Astrocyte (in vitro differentiated cells and primary cell): ENCODE data around the gene SLFN12L. TPM values are rescaled to one million over a fixed set of nuclear protein-coding genes. Genes with fewer than 3 reads are reported as not detected.

Experiments used
- DNase-seq: peaks from one replicate; pipeline ENCODE4 v3.0.0-alpha.2; 2010; ENCODE audit warnings: low read depth
- FAIRE-seq: peaks from 2 replicates; lab custom pipeline; 2011; peaks lifted over from hg19 to GRCh38; lab: Jason Lieb, UNC
- H2AFZ ChIP-seq: 2 replicates; pipeline ENCODE4 v1.6.0; 2012; ENCODE audit warnings: low read depth, low read length, inconsistent platforms
- H3K27ac ChIP-seq: 2 replicates; pipeline ENCODE4 v1.5.1; 2011; ENCODE audit warnings: low read depth, low read length, inconsistent platforms
- H3K27me3 ChIP-seq: 2 replicates; pipeline ENCODE4 v1.6.0; 2011; ENCODE audit warnings: low read length, inconsistent platforms; ENCODE audit not compliant: insufficient read depth
- H3K36me3 ChIP-seq: 2 replicates; pipeline ENCODE4 v1.5.1; 2011; ENCODE audit warnings: low read length, inconsistent platforms; ENCODE audit not compliant: insufficient read depth
- H3K4me1 ChIP-seq: 2 replicates; pipeline ENCODE4 v1.5.1; 2011; ENCODE audit warnings: low read length, inconsistent platforms; ENCODE audit not compliant: insufficient read depth
- H3K4me2 ChIP-seq: 2 replicates; pipeline ENCODE4 v1.6.0; 2012; ENCODE audit warnings: low read length, inconsistent platforms
- H3K4me3 ChIP-seq: 2 replicates; pipeline ENCODE4 v1.5.1; 2011; ENCODE audit warnings: low read depth, mild to moderate bottlenecking, low read length, inconsistent platforms; ENCODE audit not compliant: insufficient read depth
- H3K79me2 ChIP-seq: 2 replicates; pipeline ENCODE4 v1.6.0; 2012; ENCODE audit warnings: mild to moderate bottlenecking, low read length, inconsistent platforms; ENCODE audit not compliant: insufficient read depth
- H3K9ac ChIP-seq: 2 replicates; pipeline ENCODE4 v1.6.0; 2012; ENCODE audit warnings: mild to moderate bottlenecking, low read length, inconsistent platforms
- H3K9me3 ChIP-seq: 2 replicates; pipeline ENCODE4 v1.5.1; 2012; ENCODE audit warnings: low read depth, mild to moderate bottlenecking, low read length, inconsistent platforms; ENCODE audit not compliant: insufficient read depth
- H4K20me1 ChIP-seq: 2 replicates; pipeline ENCODE4 v1.6.0; 2012; ENCODE audit warnings: low read length, inconsistent platforms; ENCODE audit not compliant: insufficient read depth
- H3K27ac Mint-ChIP-seq: one replicate; pipeline ENCODE4 v1.8.0; 2021; ENCODE audit warnings: mild to moderate bottlenecking, mixed read lengths; ENCODE audit not compliant: unreplicated experiment
- H3K27me3 Mint-ChIP-seq: one replicate; pipeline ENCODE4 v1.8.0; 2021; ENCODE audit warnings: low read depth, mixed read lengths; ENCODE audit not compliant: unreplicated experiment
- H3K36me3 Mint-ChIP-seq: one replicate; pipeline ENCODE4 v1.8.0; 2021; ENCODE audit warnings: low read depth, mixed read lengths; ENCODE audit not compliant: unreplicated experiment
- H3K4me1 Mint-ChIP-seq: one replicate; pipeline ENCODE4 v1.8.0; 2021; ENCODE audit warnings: low read depth, mixed read lengths; ENCODE audit not compliant: unreplicated experiment
- H3K4me3 Mint-ChIP-seq: one replicate; pipeline ENCODE4 v1.8.0; 2021; ENCODE audit warnings: mild to moderate bottlenecking, moderate library complexity, mixed read lengths; ENCODE audit not compliant: unreplicated experiment
- H3K9me3 Mint-ChIP-seq: one replicate; pipeline ENCODE4 v1.8.0; 2021; ENCODE audit warnings: mild to moderate bottlenecking, mixed read lengths; ENCODE audit not compliant: unreplicated experiment
- EZH2 ChIP-seq: IDR thresholded peaks from 2 replicates; pipeline ENCODE4 v1.6.1; 2012; ENCODE audit warnings: mild to moderate bottlenecking, low read length, inconsistent platforms; ENCODE audit not compliant: insufficient read depth
- total RNA-seq: library from RNA; stranded (reverse); gene quantifications from 2 replicates; pipeline ENCODE4 v1.2.1, GENCODE V29; 2021
- TF ChIP-seq, protein P1 (sequence below): IDR thresholded peaks from 2 replicates; pipeline ENCODE4 v1.5.1; 2011; ENCODE audit warnings: low read depth, mild to moderate bottlenecking, inconsistent platforms, low read length, moderate library complexity; ENCODE audit not compliant: insufficient read depth

The SLFN12L gene
- total RNA-seq, 1 donor from 2014 or later: 0.14 TPM

- H3K4me3 ChIP-seq: no peak overlapping the region
- no peaks in the 10 kb centered on the region for H3K4me1 ChIP-seq
- Mint-ChIP-seq H3K9me3 (peaks cover 2% of the 10 kb centered on the region), H3K27ac (no peak overlapping the region), H3K27me3 (peaks cover 21% of the 10 kb centered on the region), H3K4me3 (no peak overlapping the region), H3K4me1 (no peaks in the 10 kb centered on the region), H3K36me3 (no peaks in the 10 kb centered on the region)
- no peak overlapping the region for H3K4me2 ChIP-seq
- no peak for DNase-seq
- TF ChIP-seq, protein P1, sequence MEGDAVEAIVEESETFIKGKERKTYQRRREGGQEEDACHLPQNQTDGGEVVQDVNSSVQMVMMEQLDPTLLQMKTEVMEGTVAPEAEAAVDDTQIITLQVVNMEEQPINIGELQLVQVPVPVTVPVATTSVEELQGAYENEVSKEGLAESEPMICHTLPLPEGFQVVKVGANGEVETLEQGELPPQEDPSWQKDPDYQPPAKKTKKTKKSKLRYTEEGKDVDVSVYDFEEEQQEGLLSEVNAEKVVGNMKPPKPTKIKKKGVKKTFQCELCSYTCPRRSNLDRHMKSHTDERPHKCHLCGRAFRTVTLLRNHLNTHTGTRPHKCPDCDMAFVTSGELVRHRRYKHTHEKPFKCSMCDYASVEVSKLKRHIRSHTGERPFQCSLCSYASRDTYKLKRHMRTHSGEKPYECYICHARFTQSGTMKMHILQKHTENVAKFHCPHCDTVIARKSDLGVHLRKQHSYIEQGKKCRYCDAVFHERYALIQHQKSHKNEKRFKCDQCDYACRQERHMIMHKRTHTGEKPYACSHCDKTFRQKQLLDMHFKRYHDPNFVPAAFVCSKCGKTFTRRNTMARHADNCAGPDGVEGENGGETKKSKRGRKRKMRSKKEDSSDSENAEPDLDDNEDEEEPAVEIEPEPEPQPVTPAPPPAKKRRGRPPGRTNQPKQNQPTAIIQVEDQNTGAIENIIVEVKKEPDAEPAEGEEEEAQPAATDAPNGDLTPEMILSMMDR: no peak
- no peak for TF ChIP-seq EZH2
- H3K9ac ChIP-seq: no peak overlapping the region
- FAIRE-seq: no peak
- H4K20me1 ChIP-seq: no peaks in the 10 kb centered on the region
- no peak overlapping the region for H2AFZ ChIP-seq
- no peaks in the 10 kb centered on the region for H3K79me2 ChIP-seq
- H3K27ac ChIP-seq: no peak overlapping the region
- H3K27me3 ChIP-seq: peaks cover 29% of the 10 kb centered on the region
- no peaks in the 10 kb centered on the region for H3K9me3 ChIP-seq
- no peaks in the 10 kb centered on the region for H3K36me3 ChIP-seq
Observed at GRCh38 chr17:35548978-35549377, 11.5 kb upstream of the SLFN12L start.

- DNase-seq: no peak
- no peak for FAIRE-seq
- Histone ChIP-seq H3K9me3 (no peaks in the 10 kb centered on the region), H3K4me2 (no peak overlapping the region), H2AFZ (no peak overlapping the region), H3K27me3 (peaks cover 27% of the 10 kb centered on the region), H3K36me3 (no peaks in the 10 kb centered on the region), H3K27ac (no peak overlapping the region), H3K4me1 (no peaks in the 10 kb centered on the region), H3K9ac (no peak overlapping the region), H3K4me3 (no peak overlapping the region), H4K20me1 (no peaks in the 10 kb centered on the region), H3K79me2 (no peaks in the 10 kb centered on the region)
- peaks cover 2% of the 10 kb centered on the region for H3K9me3 Mint-ChIP-seq
- H3K4me3 Mint-ChIP-seq: no peak overlapping the region
- H3K27ac Mint-ChIP-seq: no peak overlapping the region
- peaks cover 21% of the 10 kb centered on the region for H3K27me3 Mint-ChIP-seq
- no peaks in the 10 kb centered on the region for H3K36me3 Mint-ChIP-seq
- no peak for TF ChIP-seq EZH2
- H3K4me1 Mint-ChIP-seq: no peaks in the 10 kb centered on the region
Observed at GRCh38 chr17:35548208-35548810, 10.8 kb upstream of the SLFN12L start.

DNA sequence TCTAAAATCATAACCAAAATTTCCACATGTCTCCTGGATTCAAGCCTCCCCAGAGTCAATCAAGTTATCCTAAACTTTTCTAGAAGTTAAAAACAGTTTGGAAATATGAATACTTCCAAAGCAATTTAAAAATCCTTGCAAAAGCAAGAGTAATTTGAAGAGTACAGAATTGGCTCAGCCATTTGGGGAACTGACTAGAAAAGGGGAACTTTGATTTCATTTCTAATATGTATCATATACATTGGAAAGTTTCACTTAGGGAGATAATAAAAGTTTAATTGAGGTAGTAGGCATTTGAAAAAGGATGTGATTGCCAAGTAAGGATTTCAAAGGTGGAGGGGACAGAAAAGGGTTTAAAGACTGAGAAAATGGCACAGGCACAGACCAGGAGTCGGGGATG, 9.0 kb upstream of the SLFN12L start:
- no peaks in the 10 kb centered on the region for H3K4me1 Mint-ChIP-seq
- H3K4me1 ChIP-seq: no peaks in the 10 kb centered on the region
- H3K36me3 Mint-ChIP-seq: no peaks in the 10 kb centered on the region
- peaks cover 19% of the 10 kb centered on the region for H3K27me3 Mint-ChIP-seq
- H3K27ac Mint-ChIP-seq: no peak overlapping the region
- no peak overlapping the region for H2AFZ ChIP-seq
- H3K4me3 ChIP-seq: no peak overlapping the region
- FAIRE-seq (no peak), DNase-seq (no peak)
- H3K79me2 ChIP-seq: no peaks in the 10 kb centered on the region
- H3K4me2 ChIP-seq: no peak overlapping the region
- no peak for TF ChIP-seq EZH2
- TF ChIP-seq, protein P1: no peak
- H3K4me3 Mint-ChIP-seq: no peak overlapping the region
- H3K27me3 ChIP-seq: peaks cover 21% of the 10 kb centered on the region
- H3K27ac ChIP-seq: no peak overlapping the region
- no peak overlapping the region for H3K9ac ChIP-seq
- H3K36me3 ChIP-seq: no peaks in the 10 kb centered on the region
- peaks cover 2% of the 10 kb centered on the region for H3K9me3 Mint-ChIP-seq
- no peaks in the 10 kb centered on the region for H4K20me1 ChIP-seq
- H3K9me3 ChIP-seq: no peaks in the 10 kb centered on the region
